GM19438 (cell line): ENCODE data around the gene ZNF134.

Experiments
- ATAC-seq: cut with Tn5 transposase; IDR thresholded peaks from one replicate; pipeline ENCODE4 v1.9.1; 2021; ENCODE audit warnings: low read depth; ENCODE audit not compliant: unreplicated experiment

ZNF134 gene

GRCh38 chr19:57633832-57634131 is 19.7 kb downstream of the ZNF134 start:
- no peak for ATAC-seq

GRCh38 chr19:57637379-57637778 is 23.3 kb downstream of the ZNF134 start:
- no peak for ATAC-seq

DNA sequence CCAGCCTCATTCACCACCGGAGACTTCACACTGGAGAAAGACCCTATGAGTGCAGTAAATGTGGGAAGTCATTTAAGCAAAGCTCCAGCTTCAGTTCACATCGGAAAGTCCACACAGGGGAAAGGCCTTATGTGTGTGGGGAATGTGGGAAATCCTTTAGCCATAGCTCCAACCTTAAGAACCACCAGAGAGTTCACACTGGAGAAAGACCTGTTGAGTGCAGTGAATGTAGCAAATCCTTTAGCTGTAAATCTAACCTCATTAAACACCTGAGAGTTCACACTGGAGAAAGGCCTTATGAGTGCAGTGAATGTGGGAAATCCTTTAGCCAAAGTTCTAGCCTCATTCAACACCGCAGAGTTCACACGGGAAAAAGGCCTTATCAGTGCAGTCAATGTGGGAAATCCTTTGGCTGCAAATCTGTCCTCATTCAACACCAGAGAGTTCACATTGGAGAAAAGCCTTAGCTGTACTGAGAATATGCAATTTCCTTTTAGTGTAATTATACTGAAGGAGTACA is 27.7 kb downstream of the ZNF134 start:
- ATAC-seq = no peak

DNA sequence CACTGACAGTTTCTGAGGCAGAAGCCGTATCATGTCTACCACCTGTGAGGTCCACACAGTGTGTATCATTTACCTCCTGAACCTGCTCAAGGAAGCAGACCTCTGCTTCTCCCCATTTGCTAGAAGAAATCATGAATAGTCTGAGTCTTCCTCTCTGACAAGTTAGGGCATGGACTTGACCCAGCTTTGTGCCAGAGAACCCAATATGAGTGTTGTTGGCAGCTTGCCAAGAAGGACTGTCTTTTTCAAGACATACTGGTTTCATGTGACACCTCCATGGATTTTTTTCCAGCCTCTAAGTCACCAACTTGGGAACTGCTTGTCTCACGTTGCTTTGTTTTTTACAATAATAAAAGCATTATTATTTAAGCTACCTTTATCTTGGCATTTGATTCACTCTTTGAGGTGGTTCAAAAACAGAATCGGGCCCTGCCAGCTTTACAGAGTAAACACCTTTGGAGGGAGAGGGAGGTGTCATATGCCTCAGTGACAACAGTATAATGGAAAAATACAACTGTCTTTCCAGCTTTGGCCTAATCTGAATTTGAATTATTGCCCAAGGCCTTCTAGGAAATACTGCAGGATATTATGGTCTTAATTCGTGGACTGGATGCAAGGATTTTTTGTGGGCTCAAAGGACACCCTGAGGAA is 28.5 kb downstream of the ZNF134 start:
- no peak for ATAC-seq

DNA sequence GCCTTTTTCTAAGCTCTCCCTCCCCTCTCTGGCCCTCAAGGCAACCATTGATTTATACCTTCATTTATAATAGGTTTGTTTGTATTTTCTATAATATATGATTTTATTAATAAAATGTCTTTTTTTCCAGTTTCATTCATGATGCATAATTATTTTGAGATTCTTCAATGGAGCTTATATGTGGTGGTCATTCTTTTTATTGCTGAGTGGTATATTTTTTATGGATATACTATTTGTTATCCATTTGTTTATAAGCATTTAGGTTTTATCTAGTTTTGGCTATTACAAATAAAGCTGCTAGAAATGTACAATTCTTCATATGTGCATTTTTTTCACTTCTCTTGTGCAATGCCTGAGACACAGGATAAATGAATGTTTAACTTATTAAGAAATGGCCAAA is 29.7 kb downstream of the ZNF134 start:
- ATAC-seq = no peak

DNA sequence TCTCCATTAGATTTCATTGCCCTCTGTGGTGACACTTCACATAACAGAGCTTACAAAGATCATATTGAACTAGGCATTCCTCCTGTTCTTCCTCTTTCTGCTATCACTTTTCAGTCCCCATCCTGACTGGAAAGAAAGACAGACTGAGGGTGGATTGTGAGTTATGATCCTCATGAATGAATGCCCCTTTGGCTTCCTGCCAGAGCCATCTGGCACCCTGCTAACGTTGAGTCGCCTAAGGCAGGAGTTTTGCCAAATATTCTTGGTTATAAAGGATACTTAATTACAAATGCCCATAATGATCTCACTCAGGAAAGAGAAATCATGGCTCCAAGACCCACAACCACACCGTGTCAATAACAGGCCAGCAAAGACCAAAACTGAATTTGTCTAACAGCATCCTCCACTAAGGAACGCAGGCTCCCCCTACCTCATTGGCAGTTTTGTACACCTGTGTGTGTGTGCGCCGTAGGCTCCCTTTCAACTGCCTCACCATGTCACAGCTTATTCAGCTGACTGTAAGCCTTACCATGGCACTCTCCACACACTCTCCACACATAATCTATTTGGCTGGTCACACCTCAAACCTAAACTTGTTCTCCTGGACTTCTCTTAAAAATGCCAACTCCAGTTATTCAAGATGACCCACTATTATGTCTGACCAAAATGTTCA is 34.4 kb downstream of the ZNF134 start:
- ATAC-seq = no peak

DNA sequence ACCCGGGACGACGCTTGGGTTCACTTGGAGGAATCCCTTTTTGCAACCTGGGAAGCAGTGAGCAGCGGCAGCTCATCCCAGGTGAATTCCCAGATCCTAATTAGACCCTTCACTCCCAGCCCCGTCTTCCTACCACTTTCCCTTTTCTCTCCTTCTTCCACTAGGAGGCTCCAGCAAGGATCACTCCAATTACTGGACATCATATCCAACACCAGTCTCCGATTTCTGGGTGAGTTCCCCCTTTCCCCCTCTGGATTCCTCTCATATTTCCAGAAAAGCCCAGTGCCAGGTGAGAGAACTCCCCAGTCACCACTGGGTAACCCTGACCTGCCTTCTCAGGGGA is 37.6 kb downstream of the ZNF134 start:
- no peak for ATAC-seq

- no peak for ATAC-seq
These were observed 39.6 kb downstream of the ZNF134 start for GRCh38 chr19:57653689-57654088.

DNA sequence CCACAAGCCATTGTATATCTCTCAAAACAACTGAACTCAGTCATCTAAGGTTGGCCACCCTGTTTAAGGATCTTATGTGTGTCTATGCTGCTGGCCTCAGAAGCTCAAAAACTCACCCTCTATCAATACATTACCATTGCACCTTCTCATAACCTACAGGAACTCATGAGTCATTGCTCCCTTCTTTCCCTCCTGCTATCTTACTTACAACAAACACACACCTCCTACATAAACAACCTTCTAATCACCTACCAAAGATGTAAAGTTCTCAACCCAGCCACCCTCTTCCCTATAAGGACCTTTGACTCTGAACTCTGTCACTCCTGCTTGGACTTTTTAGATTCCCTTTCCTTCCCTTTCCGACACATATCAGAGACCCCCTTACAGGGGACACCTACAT is 41.4 kb downstream of the ZNF134 start:
- ATAC-seq = no peak

- no peak for ATAC-seq
These were observed 42.3 kb downstream of the ZNF134 start for GRCh38 chr19:57656346-57656745.

DNA sequence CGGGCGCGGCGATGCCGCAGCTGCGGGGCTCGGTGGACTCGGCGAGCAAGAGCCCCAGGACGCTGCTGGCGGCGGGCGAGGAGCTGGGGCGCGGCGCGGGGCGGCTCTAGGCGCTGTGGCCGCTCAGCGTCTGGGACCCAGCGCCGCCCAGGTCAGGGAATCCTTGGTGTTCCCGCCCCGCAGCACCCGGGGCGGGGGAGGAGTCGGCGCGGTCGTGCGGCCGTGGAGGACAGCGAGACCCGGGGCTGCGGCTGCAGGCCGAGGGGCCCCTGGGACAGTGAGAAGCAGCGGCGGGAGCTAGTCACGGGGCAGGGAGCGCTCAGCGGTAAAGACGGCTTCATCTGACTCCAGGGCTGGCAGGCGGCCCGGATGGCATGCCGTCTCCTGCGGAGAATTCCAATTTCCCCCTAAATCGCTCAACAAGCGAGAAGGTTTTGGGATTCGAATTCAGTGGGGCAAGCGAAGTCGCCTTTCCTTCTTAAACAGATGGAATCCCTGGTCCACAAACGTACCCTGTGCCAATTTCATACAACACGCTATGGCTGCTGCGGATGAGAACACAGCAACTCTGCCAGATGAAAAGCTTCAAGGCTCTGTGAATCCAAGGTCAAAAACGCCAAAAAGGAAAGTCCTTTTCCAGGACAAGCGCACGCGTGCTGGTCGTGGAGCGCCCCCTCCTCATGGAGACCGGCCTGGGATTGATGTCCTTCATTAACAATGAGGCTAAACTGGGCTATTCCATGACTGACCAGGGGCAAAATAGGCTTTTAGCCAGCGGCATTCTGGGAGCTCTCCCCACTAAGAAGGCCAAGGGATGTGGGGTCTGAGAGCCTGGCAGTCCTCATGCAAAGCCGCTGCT is 50.5 kb downstream of the ZNF134 start:
- no peak for ATAC-seq

- ATAC-seq = no peak
These were observed 51.3 kb downstream of the ZNF134 start for GRCh38 chr19:57665261-57665806.

GRCh38 chr19:57667228-57667627 is 53.2 kb downstream of the ZNF134 start:
- ATAC-seq = no peak

DNA sequence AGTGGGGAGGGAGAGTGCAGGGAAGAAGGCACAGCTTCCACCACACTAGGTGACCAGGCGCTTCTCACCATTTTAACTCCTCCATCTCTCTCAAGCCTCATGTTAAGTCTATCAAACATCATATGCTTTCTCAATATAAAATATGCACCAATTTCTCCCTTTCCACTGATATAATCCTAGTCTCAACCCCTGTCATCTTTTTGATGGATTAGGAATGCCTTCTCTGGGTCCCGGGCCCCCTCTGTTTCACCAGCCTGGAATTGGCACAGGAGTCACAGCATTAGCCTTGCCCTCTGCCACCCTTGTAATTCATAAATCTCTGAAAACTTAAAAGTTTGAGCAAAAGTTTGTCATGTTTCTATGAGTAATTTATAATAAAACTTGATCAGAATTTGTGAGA is 54.6 kb downstream of the ZNF134 start, which contains the start of gene ZSCAN4:
TSS of gene ZSCAN4 (plus strand) at position 301 of the 400 bp plus-strand sequence. CDS start 7,211 bp downstream, outside the sequence.
- ATAC-seq = no peak

DNA sequence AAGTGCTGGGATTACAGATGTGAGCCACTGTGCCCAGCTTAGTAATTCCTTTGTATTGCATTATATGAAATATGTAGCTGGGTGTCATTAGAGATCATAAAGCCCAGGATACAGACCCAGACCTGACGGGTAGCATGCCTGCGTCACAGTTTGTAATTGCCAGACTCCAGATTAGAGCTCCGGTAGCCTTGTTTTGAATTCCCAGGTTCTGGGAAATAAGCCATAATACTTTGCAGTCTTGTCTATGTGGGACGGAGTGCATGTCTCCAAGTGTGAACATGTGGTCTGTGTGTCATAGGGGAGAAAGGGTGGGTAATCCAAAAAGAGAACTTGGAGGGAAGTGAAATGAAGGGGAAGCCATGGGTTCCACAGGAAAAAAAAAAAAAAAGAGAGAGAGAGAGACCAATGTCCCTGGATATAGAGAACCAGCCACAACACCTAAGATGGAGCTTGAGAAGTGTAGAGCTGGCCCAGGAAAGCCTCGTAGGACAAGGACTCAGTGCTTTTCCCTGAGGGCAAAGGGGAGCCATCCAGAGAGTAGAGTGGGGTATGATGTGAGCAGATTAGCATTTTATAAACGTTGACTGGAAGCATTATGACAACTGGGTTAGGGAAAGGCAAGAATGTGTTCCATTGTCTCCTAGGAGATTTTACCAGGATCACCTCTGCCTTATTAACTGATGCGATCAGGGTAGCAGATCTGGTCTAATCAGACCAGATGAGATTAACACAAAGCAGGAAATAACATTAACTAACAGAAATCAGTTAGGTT is 57.3 kb downstream of the ZNF134 start:
- no peak for ATAC-seq

- no peak for ATAC-seq
These were observed 58.4 kb downstream of the ZNF134 start for GRCh38 chr19:57672466-57672865.
